Measurements from ENCODE around the gene SCAPER.

- TF ChIP-seq CTCF (IDR thresholded peaks at IDR 0.05), result no peak
- TF ChIP-seq POLR2A (IDR thresholded peaks at IDR 0.05), result no peak
These were observed 42.0 kb downstream of the SCAPER start for GRCh38 chr15:76863123-76863522.
